NK-92 (cell line): ENCODE data around the gene CD84.
"Not testable (repeated sequence)": the region's sequence is repeated elsewhere in the genome, so short reads cannot be mapped to it uniquely, and the experiment has no call there.

ENCODE experiments used
- DNase-seq: peaks from one replicate; lab custom pipeline; 2025; ENCODE audit not compliant: unreplicated experiment; lab: John Stamatoyannopoulos, UW

Gene CD84

DNA sequence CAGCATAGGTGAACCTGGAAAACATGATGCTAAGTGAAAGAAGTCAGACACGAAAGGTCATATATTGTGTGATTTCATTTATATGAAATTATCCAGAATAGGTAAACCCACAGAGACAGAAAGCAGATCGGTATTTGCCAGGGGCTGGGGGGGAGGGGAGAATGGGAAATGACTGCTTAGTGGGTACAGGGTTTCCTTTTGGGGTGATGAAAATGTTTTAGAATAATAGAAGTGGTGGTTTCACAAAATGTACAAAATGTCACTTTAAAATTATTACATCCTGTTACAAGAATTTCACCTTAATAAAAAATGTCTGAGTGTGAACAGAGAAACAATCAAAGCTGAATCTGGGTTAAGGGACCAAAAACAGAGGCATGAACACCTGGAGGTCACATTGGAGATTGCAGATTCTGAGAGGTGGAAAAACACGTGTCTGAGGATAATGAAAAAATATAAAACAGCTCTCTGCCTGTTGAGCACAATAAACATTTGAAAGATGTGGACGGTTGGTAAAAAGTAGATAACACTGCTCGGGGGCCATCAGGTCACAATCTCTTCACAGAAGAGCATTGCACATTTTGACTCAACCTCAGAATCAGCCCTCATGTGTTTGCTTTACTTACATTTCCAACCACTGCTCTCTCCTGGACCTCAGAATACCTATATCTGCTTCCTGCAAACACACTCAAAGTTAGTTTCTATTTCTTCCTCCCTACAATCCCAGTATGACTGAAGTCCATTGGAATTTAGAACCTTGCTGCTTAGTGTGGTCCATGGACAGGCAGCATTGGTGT is 59.5 kb downstream of the CD84 start:
- no peak for DNase-seq

DNA sequence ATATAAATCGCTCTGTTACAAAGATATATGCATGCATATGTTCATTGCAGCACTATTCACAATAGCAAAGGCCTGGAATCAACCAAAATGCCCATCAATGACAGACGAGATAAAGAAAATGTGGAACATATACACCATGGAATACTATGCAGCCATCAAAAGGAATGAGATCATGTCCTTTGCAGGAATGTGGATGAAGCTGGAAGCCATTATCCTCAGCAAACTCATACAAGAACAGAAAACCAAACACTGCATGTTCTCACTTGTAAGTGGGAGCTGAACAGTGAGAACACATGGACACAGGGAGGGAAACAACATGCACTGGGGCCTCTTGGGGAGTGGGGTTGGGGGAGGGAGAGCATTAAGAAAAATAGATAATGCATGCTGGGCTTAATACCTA is 61.8 kb downstream of the CD84 start:
- DNase-seq, result not testable (repeated sequence)

- DNase-seq, result not testable (repeated sequence)
Observed at GRCh38 chr1:160515908-160516307, 63.4 kb downstream of the CD84 start.

DNA sequence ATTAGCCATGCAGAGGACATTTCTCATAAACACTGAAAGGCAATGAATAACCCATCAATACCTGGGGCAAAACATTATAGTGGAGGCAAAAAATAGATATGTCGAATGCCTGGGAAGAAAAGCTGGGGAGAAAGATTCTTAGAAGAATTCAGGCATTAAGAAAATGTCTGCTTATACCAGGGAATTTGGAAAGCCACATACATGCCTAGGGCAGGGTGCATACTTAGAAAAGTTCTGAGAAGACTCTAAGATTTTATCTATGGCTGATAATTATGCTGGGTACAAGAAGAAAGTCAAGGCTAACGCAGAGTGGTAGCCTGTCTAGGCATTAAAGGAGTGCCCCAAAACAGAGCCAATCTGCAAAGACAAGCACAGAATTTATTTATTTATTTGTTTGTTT is 74.6 kb downstream of the CD84 start:
- no peak for DNase-seq

- no peak for DNase-seq
Observed at GRCh38 chr1:160503087-160503486, 76.2 kb downstream of the CD84 start.

GRCh38 chr1:160500321-160500990 is 78.8 kb downstream of the CD84 start:
- no peak for DNase-seq

GRCh38 chr1:160499631-160500030 is 79.7 kb downstream of the CD84 start:
- no peak for DNase-seq

- DNase-seq, result not testable (repeated sequence)
Observed at GRCh38 chr1:160498301-160499065, 80.8 kb downstream of the CD84 start.

DNA sequence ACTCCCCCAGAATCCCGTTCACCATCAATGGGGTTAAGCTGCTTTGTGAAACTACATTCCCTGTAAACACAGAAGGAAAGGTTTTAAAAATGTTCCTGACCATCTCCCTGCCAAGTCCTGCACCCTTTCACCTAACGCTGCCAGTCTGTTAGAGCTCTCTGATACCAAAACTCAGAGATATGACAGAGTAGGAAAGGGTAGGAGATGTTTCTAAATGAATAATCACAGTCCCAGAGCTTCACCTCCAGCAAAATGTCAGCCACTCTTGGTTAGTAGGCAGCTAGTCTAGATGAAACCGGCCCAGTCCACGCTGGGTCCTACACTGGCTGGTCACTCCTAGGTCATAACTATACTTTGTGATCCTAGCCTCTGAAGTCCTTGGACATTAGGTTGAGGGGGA is 83.0 kb downstream of the CD84 start:
- no peak for DNase-seq

DNA sequence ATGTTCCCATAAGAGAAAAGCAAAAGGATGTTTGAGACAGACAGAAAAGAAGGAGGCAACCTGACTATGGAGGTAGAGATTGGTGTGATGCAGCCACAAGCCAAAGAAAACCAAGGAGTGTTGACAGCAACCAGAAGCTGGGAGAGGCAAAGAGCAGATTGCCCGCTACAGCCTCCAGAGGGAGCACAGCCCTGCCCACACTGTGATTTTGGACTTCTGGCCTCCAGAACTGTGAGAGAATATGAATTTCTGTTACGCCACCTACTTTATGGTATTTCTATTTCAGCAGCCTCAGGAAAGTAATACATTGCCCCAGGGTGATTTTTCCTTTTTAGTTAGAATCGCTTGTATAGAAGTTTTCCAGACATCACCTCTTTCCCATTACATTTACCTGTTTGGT is 84.7 kb downstream of the CD84 start:
- no peak for DNase-seq

GRCh38 chr1:160492617-160493016 is 86.7 kb downstream of the CD84 start:
- DNase-seq, result no peak

DNA sequence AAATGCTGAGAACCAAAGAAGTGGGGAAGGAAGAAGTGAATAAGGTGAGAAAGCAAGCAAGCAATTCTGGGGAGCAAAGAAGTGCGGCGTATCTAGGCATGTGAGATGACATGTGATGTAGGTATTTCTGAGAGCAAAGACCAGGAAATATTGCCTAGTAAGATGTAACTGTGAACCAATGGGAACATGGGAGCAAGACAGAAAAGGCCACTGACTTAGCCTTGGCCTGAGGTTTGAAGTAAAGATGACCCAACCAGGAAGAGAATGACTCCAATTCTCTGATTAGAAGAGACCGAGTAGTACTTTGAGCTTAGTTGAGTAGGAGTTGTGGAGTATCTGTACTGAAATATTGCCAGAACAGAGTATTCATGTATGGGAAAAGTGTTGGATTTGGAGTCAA is 87.3 kb downstream of the CD84 start:
- DNase-seq, result no peak
